Subcutaneous abdominal adipose tissue (tissue), 5 donors: ENCODE results near the gene TCEANC2.

Source experiments
- H3K27ac ChIP-seq: one replicate; pipeline ENCODE4 v1.7.0; 2013; ENCODE audit warnings: low read depth, mild to moderate bottlenecking, inconsistent platforms, low read length, moderate library complexity
- H3K27me3 ChIP-seq, 5 donors: one replicate each; pipeline ENCODE4 v1.7.0; 2013; ENCODE audit warnings: low read length in 5 of 5, inconsistent platforms in 1 of 5; ENCODE audit not compliant: control insufficient read depth in 5 of 5, insufficient read depth in 4 of 5
- H3K36me3 ChIP-seq, 5 donors: one replicate each; pipeline ENCODE4 v1.7.0; 2013; ENCODE audit warnings: low read length in 5 of 5; ENCODE audit not compliant: control insufficient read depth in 5 of 5, insufficient read depth in 5 of 5
- H3K4me1 ChIP-seq, 5 donors: one replicate each; pipeline ENCODE4 v1.7.0; 2013; ENCODE audit warnings: low read length in 5 of 5, mild to moderate bottlenecking in 3 of 5, moderate library complexity in 1 of 5; ENCODE audit not compliant: control insufficient read depth in 5 of 5, insufficient read depth in 5 of 5
- H3K4me3 ChIP-seq, 5 donors: one replicate each; pipeline ENCODE4 v1.7.0; 2013; ENCODE audit warnings: low read length in 5 of 5, low read depth in 1 of 5
- H3K9ac ChIP-seq, 5 donors: one replicate each; pipeline ENCODE4 v1.7.0; 2013; ENCODE audit warnings: low read length in 5 of 5, mild to moderate bottlenecking in 4 of 5, moderate library complexity in 3 of 5
- H3K9me3 ChIP-seq, 5 donors: one replicate each; pipeline ENCODE4 v1.7.0; 2013; ENCODE audit warnings: low read length in 5 of 5; ENCODE audit not compliant: control insufficient read depth in 5 of 5
- donor health status: healthy.
- donor health status: healthy.
- donor health status: healthy.
- donor health status: healthy.
- donor health status: healthy.

Gene TCEANC2

DNA sequence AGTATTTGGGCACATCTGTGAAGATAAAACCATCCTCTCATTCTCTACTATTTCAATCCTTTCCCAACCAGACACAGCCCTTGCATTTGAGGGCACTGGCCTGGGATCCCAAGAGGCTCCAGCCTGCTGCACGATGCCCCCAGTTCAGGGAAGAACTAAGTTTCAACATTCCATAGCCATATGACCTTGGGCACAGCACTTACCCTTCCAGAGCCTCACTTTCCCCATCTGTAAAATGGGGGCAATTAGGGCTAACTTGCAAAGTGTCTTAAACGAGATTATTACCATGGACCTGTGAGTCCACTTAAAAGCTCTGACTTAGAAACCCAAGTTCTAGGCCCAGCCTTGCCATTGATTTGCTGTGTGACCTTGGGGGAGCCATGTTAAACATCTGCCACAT is 76.5 kb downstream of the TCEANC2 start:
- H3K9me3 ChIP-seq: no peaks in the 10 kb centered on the region
- no peak overlapping the region for H3K4me3 ChIP-seq
- H3K4me1 ChIP-seq: no peaks in the 10 kb centered on the region
- H3K36me3 ChIP-seq: no peaks in the 10 kb centered on the region
- H3K9ac ChIP-seq: no peak overlapping the region
- no peak overlapping the region for H3K27ac ChIP-seq
- no peaks in the 10 kb centered on the region for H3K27me3 ChIP-seq

DNA sequence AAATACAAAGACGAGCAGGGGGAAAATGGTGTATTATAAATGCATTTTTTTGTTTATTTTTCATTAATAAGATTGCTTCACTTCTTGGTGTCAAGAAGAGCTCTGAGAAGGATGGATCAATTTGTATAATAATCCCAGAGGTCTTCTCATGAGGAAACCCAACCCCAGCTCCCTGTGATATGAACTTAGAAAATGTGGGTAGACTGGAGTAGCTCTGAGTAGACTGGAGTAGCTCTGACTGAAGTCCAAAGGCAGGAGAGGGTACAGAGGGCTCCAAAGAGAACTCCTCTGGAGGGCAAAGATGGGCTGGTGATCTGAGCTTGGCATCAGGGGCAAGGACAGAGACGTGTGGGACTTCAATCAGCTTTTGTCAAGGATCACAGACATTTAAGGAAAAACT is 78.0 kb downstream of the TCEANC2 start:
- Histone ChIP-seq H3K9ac (no peak overlapping the region), H3K27ac (no peak overlapping the region), H3K9me3 (no peaks in the 10 kb centered on the region), H3K36me3 (no peaks in the 10 kb centered on the region), H3K4me1 (no peaks in the 10 kb centered on the region), H3K4me3 (no peak overlapping the region), H3K27me3 (no peaks in the 10 kb centered on the region)

DNA sequence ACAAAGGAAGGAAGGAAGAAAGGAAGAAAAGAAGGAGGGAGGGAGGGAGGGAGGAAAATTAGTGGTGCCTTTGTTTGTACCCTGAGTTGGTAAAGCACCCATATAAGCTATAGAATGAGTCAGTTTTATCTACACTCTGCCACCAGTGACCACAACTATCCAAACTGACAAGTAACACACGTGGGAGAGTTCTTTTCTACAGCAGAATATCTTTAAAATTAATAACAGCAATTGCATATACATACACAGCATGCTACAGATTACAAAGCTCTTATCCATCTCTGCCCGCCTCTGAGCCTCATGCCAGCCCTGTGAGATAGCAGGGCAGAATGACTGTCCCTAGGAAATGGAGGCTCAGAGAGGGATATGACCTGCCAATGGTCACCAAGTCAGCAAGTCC is 79.1 kb downstream of the TCEANC2 start:
- no peak overlapping the region for H3K4me3 ChIP-seq
- no peak overlapping the region for H3K27ac ChIP-seq
- H3K9me3 ChIP-seq: no peaks in the 10 kb centered on the region
- H3K9ac ChIP-seq: no peak overlapping the region
- peaks cover 0 to 4% (median 0%) of the 10 kb centered on the region in 5 donors for H3K4me1 ChIP-seq
- no peaks in the 10 kb centered on the region for H3K27me3 ChIP-seq
- H3K36me3 ChIP-seq: no peaks in the 10 kb centered on the region

DNA sequence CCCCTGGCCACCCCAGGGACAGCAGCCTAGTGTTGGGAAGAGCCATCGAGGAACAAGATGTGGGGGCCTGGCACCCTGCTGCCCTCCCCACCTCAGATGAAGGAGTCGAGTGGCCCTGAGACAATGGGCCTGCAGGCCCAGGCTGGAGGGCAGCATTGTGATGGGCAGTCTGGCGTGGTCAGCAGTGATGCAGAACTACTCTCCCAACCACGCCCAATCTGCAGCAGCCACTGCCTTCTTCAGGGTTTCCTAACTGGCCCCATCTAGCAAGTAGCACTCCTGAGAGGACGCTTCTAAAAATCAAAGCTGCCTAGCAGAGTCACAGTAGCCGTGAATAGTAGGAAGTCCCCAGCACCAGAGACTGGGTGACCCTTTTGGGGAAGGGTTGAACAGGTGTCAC is 80.9 kb downstream of the TCEANC2 start:
- Histone ChIP-seq H3K27ac (no peak overlapping the region), H3K4me1 (peaks cover 0 to 7% (median 0%) of the 10 kb centered on the region in 5 donors), H3K9me3 (peaks cover 0 to 4% (median 0%) of the 10 kb centered on the region in 5 donors), H3K9ac (no peak overlapping the region), H3K4me3 (no peak overlapping the region), H3K27me3 (no peaks in the 10 kb centered on the region), H3K36me3 (no peaks in the 10 kb centered on the region)

DNA sequence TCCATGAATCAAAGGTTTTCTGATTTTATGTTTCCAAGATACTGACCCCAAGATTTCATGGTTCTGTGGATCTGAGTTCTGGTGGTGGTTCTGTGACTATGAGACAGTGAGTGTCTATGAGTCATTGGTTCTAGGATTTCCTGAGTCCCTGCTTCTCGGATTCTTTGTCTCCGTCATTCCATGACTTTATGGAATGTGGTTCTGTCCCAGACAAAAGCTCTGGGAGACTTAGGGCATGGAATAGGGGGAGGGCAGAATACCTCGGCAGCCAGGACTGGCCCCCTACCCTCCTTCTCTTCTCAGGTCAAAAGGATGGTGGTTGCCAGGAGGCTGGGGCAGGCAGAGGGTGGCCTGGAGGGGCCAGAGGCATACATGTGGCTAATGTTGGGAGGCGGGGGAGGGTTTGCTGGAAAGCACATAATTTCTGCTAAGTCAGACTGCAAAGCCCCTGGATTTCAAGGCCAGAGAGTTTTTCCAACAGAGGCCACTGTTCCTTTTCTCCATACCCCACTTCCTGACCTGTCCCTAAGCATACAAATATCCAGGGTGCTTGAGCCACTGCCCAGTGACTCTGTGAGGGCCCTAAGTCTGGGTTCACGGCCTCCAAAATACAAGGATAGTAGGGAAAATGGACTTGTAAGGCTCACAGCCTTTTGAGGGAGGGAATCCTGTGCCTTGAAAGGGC is 82.2 kb downstream of the TCEANC2 start:
- no peak overlapping the region for H3K9ac ChIP-seq
- peaks cover 0 to 4% (median 0%) of the 10 kb centered on the region in 5 donors for H3K9me3 ChIP-seq
- no peaks in the 10 kb centered on the region for H3K36me3 ChIP-seq
- peaks cover 0 to 7% (median 0%) of the 10 kb centered on the region in 5 donors for H3K4me1 ChIP-seq
- H3K27me3 ChIP-seq: no peaks in the 10 kb centered on the region
- no peak overlapping the region for H3K4me3 ChIP-seq
- H3K27ac ChIP-seq: no peak overlapping the region

DNA sequence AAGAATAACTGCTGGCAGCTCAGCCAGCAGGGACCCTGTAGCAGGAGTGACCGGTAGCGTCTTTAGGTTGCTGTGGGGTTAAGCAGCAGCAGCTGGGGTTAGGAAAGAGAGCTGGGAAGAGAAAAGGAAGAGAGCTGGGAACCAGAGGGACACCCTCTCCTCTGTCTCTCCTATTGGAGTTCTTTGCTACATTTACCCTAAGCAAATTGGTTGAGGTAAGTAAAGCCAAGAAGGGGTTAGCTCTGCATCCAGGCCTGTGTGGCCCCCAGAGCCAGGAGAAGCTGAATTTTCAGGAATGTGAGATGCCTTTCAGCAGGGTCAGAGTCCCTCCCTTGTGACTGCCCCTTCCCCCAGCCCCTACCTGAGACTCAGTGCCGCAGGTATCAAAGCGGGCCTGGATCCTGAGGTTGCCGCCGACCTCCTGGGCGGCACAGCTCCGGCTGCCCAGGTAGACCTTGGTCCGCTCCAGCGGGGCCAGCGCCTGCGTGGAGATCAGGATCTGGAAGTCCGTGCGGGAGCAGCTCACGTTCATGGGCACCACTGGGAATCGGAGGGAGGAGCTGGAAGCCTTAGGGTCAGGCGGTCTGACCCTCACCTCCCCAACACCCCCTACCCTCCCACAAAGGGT is 83.0 kb downstream of the TCEANC2 start:
- Histone ChIP-seq H3K27ac (no peak overlapping the region), H3K9ac (no peak overlapping the region), H3K9me3 (peaks cover 0 to 4% (median 0%) of the 10 kb centered on the region in 5 donors), H3K27me3 (no peaks in the 10 kb centered on the region), H3K4me3 (no peak overlapping the region), H3K4me1 (peaks cover 0 to 7% (median 0%) of the 10 kb centered on the region in 5 donors), H3K36me3 (no peaks in the 10 kb centered on the region)

DNA sequence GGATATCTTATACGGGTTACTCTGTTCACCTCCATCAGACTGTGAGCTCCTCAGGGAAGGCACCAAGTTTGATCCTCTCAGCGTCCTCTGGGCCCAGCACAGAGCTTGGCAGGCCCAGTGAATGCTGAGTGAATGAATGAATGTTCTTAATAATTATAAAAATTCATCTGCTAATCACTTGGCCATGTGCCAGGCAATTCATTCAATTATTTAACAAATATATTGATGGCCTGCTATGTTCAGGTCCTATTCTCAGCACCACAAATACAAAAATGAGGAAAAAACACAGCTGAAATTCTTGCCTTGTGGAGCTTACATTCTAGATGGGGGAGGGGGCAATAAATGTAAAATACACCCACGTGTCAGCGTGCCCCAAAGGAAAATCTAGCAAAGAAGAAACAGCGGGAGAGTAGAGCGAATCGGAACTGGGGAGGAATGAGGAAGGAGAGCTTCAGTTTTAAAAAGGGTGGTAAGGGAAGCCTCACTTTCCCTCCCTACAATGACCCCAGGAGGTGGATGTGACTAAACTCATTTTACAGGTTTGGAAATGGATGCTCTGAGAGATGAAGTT is 83.6 kb downstream of the TCEANC2 start:
- Histone ChIP-seq H3K9me3 (peaks cover 0 to 4% (median 0%) of the 10 kb centered on the region in 5 donors), H3K4me3 (no peak overlapping the region), H3K9ac (no peak overlapping the region), H3K27ac (no peak overlapping the region), H3K4me1 (peaks cover 0 to 7% (median 0%) of the 10 kb centered on the region in 5 donors), H3K36me3 (no peaks in the 10 kb centered on the region), H3K27me3 (no peaks in the 10 kb centered on the region)

DNA sequence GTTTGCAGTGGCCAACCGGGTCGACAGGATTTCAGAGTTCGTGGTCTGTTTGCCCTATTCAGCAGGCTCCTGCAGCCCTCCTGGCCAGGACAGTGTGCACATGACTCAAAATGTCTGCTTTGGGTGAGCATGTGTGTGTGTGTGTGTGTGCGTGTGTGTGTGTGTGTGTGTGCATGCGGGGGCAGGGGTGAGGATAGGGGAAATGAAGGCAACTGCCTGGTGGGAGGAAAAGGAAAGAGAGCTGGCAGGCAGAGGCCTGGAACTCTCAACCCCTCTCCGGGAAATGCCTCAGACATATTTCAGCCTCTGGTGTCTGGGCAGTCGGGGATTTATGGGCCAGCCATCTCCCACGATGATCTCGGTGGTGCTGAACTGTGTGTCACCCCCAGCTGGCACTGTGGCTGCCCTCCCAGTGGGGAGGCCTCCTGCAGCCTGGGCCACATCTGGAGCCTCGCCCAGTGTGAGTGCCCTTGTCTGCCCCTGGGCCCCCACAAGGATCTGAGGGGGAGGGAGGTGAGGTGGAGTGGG is 84.2 kb downstream of the TCEANC2 start:
- Histone ChIP-seq H3K36me3 (no peaks in the 10 kb centered on the region), H3K9ac (no peak overlapping the region), H3K4me1 (peaks cover 0 to 7% (median 0%) of the 10 kb centered on the region in 5 donors), H3K9me3 (peaks cover 0 to 4% (median 0%) of the 10 kb centered on the region in 5 donors), H3K27me3 (no peaks in the 10 kb centered on the region), H3K27ac (no peak overlapping the region), H3K4me3 (no peak overlapping the region)

DNA sequence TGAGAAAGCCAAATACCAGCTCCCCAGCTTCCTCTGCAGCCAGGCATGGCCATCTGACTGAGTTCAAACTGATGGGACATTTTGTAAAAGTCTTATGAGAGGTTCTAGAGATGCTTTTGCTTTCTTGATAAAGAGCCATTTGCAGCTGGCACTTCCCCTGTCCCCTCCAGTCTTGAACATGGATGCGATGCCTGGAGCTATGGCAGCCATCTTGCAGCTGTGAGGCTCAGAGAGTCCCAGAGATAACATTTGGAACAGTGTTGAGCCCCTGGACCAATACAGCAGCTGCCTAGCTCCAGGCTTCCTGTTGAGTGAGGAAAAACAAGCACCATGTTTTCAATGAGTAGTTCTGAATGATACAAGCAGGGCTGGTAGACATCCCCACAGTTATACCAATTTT is 85.6 kb downstream of the TCEANC2 start:
- Histone ChIP-seq H3K9ac (no peak overlapping the region), H3K4me1 (peaks cover 0 to 7% (median 0%) of the 10 kb centered on the region in 5 donors), H3K27me3 (no peaks in the 10 kb centered on the region), H3K9me3 (peaks cover 0 to 4% (median 0%) of the 10 kb centered on the region in 5 donors), H3K4me3 (no peak overlapping the region), H3K27ac (no peak overlapping the region), H3K36me3 (no peaks in the 10 kb centered on the region)

DNA sequence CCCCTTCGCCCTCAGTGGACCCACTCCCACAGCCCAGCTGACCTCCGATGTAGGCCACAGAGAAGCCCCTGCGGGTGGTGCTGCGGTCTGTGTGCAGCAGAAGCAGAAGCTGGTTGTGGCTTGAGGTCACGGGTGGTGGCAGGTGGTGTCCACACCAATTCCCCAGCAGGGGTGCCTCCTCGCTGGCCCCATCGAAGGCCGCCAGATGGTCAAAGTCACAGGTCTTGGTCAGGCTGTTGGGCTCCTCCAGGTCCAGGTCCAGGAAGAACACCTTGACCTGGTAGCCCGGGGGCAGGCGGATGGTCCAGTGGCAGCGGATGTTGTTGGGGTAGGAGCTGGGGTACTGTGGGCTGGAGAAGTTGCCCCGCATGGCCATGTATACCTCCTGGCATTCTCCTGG is 86.3 kb downstream of the TCEANC2 start:
- H3K27ac ChIP-seq: no peak overlapping the region
- peaks cover 0 to 4% (median 0%) of the 10 kb centered on the region in 5 donors for H3K9me3 ChIP-seq
- no peak overlapping the region for H3K4me3 ChIP-seq
- no peak overlapping the region for H3K9ac ChIP-seq
- H3K4me1 ChIP-seq: peaks cover 0 to 7% (median 0%) of the 10 kb centered on the region in 5 donors
- H3K27me3 ChIP-seq: no peaks in the 10 kb centered on the region
- H3K36me3 ChIP-seq: no peaks in the 10 kb centered on the region
